ENCODE measurements around the gene NDUFAF4. TPM values are rescaled to one million over a fixed set of nuclear protein-coding genes. Genes with fewer than 3 reads are reported as not detected.

NDUFAF4 gene
- total and polyA plus RNA-seq, 2 of the 8 experiments (the other 6 are each of a cell fraction or from before 2014, with no cell fraction given), result 21.9 to 84.4 TPM

DNA sequence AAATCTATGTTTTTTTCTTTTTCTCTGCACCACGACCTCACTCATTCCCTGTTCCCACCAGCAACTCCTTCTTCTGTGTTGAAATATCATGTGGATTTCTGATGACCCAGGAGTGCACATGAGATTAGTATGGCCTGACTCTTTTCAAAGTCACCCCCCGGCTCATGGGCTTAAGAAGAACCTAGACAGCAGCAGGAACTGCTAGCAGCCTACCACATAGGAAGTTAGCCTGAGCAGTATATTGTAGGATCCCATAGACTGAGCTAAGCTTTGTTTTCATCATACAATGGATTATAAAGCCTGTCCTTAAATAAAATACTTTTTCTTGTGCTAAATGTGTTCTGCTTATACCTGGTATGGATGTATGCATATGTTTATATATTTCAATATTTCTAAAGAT lies 33.5 kb upstream of the NDUFAF4 start (continued):
- TF ChIP-seq, protein P1, sequence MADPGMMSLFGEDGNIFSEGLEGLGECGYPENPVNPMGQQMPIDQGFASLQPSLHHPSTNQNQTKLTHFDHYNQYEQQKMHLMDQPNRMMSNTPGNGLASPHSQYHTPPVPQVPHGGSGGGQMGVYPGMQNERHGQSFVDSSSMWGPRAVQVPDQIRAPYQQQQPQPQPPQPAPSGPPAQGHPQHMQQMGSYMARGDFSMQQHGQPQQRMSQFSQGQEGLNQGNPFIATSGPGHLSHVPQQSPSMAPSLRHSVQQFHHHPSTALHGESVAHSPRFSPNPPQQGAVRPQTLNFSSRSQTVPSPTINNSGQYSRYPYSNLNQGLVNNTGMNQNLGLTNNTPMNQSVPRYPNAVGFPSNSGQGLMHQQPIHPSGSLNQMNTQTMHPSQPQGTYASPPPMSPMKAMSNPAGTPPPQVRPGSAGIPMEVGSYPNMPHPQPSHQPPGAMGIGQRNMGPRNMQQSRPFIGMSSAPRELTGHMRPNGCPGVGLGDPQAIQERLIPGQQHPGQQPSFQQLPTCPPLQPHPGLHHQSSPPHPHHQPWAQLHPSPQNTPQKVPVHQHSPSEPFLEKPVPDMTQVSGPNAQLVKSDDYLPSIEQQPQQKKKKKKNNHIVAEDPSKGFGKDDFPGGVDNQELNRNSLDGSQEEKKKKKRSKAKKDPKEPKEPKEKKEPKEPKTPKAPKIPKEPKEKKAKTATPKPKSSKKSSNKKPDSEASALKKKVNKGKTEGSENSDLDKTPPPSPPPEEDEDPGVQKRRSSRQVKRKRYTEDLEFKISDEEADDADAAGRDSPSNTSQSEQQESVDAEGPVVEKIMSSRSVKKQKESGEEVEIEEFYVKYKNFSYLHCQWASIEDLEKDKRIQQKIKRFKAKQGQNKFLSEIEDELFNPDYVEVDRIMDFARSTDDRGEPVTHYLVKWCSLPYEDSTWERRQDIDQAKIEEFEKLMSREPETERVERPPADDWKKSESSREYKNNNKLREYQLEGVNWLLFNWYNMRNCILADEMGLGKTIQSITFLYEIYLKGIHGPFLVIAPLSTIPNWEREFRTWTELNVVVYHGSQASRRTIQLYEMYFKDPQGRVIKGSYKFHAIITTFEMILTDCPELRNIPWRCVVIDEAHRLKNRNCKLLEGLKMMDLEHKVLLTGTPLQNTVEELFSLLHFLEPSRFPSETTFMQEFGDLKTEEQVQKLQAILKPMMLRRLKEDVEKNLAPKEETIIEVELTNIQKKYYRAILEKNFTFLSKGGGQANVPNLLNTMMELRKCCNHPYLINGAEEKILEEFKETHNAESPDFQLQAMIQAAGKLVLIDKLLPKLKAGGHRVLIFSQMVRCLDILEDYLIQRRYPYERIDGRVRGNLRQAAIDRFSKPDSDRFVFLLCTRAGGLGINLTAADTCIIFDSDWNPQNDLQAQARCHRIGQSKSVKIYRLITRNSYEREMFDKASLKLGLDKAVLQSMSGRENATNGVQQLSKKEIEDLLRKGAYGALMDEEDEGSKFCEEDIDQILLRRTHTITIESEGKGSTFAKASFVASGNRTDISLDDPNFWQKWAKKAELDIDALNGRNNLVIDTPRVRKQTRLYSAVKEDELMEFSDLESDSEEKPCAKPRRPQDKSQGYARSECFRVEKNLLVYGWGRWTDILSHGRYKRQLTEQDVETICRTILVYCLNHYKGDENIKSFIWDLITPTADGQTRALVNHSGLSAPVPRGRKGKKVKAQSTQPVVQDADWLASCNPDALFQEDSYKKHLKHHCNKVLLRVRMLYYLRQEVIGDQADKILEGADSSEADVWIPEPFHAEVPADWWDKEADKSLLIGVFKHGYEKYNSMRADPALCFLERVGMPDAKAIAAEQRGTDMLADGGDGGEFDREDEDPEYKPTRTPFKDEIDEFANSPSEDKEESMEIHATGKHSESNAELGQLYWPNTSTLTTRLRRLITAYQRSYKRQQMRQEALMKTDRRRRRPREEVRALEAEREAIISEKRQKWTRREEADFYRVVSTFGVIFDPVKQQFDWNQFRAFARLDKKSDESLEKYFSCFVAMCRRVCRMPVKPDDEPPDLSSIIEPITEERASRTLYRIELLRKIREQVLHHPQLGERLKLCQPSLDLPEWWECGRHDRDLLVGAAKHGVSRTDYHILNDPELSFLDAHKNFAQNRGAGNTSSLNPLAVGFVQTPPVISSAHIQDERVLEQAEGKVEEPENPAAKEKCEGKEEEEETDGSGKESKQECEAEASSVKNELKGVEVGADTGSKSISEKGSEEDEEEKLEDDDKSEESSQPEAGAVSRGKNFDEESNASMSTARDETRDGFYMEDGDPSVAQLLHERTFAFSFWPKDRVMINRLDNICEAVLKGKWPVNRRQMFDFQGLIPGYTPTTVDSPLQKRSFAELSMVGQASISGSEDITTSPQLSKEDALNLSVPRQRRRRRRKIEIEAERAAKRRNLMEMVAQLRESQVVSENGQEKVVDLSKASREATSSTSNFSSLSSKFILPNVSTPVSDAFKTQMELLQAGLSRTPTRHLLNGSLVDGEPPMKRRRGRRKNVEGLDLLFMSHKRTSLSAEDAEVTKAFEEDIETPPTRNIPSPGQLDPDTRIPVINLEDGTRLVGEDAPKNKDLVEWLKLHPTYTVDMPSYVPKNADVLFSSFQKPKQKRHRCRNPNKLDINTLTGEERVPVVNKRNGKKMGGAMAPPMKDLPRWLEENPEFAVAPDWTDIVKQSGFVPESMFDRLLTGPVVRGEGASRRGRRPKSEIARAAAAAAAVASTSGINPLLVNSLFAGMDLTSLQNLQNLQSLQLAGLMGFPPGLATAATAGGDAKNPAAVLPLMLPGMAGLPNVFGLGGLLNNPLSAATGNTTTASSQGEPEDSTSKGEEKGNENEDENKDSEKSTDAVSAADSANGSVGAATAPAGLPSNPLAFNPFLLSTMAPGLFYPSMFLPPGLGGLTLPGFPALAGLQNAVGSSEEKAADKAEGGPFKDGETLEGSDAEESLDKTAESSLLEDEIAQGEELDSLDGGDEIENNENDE (IDR thresholded peaks at IDR 0.05; ENCODE audit: insufficient replicate concordance, low read length), result no peak
- TF ChIP-seq KDM5A (IDR thresholded peaks at IDR 0.05; ENCODE audit: low read length) (no peak), CEBPB (IDR thresholded peaks at IDR 0.05; ENCODE audit: low read depth, low read length) (no peak), TEAD4 (IDR thresholded peaks at IDR 0.05; ENCODE audit: low read depth, low read length) (no peak), SIN3A (conservative IDR thresholded peaks at IDR 0.05 in 1 of 2, IDR thresholded peaks at IDR 0.05 in 1 of 2; ENCODE audit: low read depth in 1 of 2, low read length in 2 of 2) (no peak), CHD1 (IDR thresholded peaks at IDR 0.05; ENCODE audit: low read depth, low read length) (no peak), SP4 (IDR thresholded peaks at IDR 0.05; ENCODE audit: low read length) (no peak), KDM4A (IDR thresholded peaks at IDR 0.05; ENCODE audit: low read depth, low read length, severe bottlenecking) (no peak)
- TF ChIP-seq, protein P2, sequence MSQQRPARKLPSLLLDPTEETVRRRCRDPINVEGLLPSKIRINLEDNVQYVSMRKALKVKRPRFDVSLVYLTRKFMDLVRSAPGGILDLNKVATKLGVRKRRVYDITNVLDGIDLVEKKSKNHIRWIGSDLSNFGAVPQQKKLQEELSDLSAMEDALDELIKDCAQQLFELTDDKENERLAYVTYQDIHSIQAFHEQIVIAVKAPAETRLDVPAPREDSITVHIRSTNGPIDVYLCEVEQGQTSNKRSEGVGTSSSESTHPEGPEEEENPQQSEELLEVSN (IDR thresholded peaks at IDR 0.05), result no peak
- TF ChIP-seq, protein P3, sequence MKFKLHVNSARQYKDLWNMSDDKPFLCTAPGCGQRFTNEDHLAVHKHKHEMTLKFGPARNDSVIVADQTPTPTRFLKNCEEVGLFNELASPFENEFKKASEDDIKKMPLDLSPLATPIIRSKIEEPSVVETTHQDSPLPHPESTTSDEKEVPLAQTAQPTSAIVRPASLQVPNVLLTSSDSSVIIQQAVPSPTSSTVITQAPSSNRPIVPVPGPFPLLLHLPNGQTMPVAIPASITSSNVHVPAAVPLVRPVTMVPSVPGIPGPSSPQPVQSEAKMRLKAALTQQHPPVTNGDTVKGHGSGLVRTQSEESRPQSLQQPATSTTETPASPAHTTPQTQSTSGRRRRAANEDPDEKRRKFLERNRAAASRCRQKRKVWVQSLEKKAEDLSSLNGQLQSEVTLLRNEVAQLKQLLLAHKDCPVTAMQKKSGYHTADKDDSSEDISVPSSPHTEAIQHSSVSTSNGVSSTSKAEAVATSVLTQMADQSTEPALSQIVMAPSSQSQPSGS (IDR thresholded peaks at IDR 0.05; ENCODE audit: low read length), result no peak

Measured in H1 (cell line).